ENCODE data around the gene CLDN20. TPM values are rescaled to one million over a fixed set of nuclear protein-coding genes. Genes with fewer than 3 reads are reported as not detected.

The CLDN20 gene
- total and polyA plus RNA-seq, 8 donors: 0.07 TPM; not detected in 7

DNA sequence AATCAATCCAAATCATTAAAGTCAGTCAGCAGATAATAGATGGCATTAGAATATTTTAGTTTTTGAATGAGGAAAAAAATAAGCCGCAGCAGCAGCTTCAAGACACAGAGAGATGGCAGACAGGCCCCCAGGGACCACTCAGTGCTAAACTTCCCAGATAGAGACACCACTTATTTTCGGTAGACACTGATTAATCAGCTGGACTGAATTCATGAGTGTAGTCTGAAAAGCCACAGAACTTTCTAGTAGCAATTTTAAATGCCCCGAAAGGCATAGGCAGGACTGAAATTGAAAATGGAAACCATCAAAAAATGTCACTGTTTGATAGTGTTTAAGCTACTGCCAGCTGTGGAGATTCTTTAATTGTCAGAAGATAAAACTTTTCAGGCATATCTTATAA is 3.1 kb upstream of the CLDN20 start:
- intact Hi-C loops (cut with DNase I): no loop called here
- Histone ChIP-seq H3K4me1 (no peaks in the 10 kb centered on the region), H3K9me3 (no peaks in the 10 kb centered on the region), H3K4me3 (no peak overlapping the region), H3K27me3 (no peaks in the 10 kb centered on the region), H3K27ac (no peak overlapping the region), H3K36me3 (peaks cover 4 to 27% (median 8%) of the 10 kb centered on the region in 3 donors)
- 51 to 67% methylated on average over 3 of the region's 3 CpGs for WGBS, 2 donors
- no peak for ATAC-seq
- TF ChIP-seq, protein P1, sequence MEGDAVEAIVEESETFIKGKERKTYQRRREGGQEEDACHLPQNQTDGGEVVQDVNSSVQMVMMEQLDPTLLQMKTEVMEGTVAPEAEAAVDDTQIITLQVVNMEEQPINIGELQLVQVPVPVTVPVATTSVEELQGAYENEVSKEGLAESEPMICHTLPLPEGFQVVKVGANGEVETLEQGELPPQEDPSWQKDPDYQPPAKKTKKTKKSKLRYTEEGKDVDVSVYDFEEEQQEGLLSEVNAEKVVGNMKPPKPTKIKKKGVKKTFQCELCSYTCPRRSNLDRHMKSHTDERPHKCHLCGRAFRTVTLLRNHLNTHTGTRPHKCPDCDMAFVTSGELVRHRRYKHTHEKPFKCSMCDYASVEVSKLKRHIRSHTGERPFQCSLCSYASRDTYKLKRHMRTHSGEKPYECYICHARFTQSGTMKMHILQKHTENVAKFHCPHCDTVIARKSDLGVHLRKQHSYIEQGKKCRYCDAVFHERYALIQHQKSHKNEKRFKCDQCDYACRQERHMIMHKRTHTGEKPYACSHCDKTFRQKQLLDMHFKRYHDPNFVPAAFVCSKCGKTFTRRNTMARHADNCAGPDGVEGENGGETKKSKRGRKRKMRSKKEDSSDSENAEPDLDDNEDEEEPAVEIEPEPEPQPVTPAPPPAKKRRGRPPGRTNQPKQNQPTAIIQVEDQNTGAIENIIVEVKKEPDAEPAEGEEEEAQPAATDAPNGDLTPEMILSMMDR (IDR thresholded peaks at IDR 0.05): no peak
- FAIRE-seq: no peak
- DNase-seq: no peak

DNA sequence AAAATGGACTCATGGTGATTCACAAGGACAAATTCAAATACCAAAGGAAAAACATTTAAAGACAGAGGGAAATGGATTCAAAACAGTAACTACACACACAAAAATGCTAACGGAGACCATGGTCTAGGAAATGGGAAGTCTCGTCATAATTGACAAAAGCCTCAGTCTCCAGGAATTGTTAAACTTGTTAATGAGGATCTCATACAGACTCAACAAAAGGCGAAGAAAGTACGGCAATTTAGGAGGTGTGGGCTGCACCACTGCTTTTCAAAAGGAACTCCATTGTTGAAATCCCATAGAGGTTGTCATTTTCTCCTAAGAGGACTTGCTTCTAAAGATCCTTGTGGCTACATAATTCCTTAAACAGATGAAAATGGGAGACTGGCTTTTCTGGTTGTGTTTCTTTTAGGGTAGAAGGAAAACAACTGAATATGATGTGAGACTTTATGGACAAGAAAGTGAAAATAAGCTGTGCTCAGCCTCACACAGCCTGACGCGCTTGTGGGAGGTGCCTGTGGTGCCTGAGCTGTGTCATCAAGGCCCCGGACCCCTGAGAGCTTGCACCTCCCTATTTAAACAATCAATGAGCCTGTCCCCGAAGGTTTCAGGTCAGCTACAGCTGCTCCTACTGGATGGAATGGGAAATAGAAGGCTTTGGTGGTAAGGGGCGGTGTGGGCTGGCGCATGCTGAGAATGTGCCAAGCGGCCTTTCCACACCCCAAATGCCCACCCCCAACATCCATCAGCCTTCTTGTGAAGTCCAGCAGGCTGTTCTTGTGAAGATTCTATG is 2.5 kb upstream of the CLDN20 start:
- no peak overlapping the region for H3K27ac ChIP-seq
- no peaks in the 10 kb centered on the region for H3K27me3 ChIP-seq
- no peak for DNase-seq
- H3K36me3 ChIP-seq: peaks cover 4 to 23% (median 8%) of the 10 kb centered on the region in 3 donors
- no peaks in the 10 kb centered on the region for H3K4me1 ChIP-seq
- 93 to 95% methylated on average over 11 of the region's 11 CpGs for WGBS, 2 donors
- no peak overlapping the region for H3K4me3 ChIP-seq
- TF ChIP-seq, protein P1 (IDR thresholded peaks at IDR 0.05): no peak
- H3K9me3 ChIP-seq: no peaks in the 10 kb centered on the region
- intact Hi-C loops (cut with DNase I): no loop called here
- ATAC-seq: no peak
- FAIRE-seq: no peak

DNA sequence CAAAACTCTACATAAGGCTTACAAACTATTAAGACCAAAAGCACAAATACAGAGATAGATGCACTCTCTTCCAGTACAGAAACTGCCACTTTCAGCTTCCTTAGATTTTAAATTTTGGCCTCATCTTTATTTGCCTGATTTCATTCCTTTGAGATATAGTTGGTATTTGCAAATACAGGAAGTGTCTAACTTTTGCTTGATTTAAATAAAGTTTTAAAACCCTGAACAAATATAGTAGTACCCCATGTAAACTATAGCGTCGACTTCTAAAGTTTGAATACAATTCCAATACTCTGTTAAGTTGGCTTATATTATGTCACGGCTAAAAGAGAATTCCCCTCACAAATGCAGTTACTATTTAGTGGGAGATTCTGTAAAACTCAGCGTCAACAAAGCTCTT is 1.2 kb upstream of the CLDN20 start:
- ATAC-seq (no peak), FAIRE-seq (no peak), DNase-seq (no peak)
- intact Hi-C loops (cut with DNase I): no loop called here
- Histone ChIP-seq H3K4me3 (no peak overlapping the region), H3K36me3 (peaks cover 4 to 10% (median 8%) of the 10 kb centered on the region in 3 donors), H3K27me3 (no peaks in the 10 kb centered on the region), H3K4me1 (no peaks in the 10 kb centered on the region), H3K27ac (no peak overlapping the region), H3K9me3 (no peaks in the 10 kb centered on the region)
- WGBS, 2 donors: 95 to 98% methylated on average over 4 of the region's 4 CpGs
- TF ChIP-seq, protein P1 (IDR thresholded peaks at IDR 0.05): no peak

DNA sequence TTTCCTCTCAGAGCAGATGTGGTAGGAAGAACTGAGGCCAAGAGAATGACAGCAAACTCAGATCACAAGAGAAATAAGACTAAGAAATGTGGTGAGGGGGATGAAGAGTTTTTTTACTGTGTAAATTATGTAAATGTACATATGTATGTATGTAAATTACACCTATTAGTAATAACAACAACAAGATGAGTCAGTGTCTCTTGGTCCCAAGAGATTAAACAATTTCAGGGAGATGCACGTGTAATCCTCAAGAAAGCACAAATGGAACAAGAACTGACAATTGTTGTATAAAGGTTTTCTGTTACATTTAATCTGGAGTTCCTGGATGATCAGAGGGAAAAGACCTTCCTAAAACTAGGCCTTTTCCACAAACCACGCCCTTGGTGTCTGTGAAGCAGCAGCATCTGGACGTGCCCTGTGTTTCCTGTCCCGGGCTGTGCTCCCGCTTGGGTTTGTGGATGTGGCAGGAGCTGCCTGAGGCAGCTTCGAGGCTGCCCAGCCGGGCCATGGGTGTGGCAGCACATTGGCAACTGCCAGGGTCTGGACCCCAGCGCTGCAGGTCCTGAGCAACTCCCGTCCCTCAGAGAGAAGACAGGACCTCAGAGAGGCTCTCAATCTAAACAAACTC is 994 bp downstream of the CLDN20 start:
- DNase-seq (no peak), ATAC-seq (no peak), FAIRE-seq (no peak)
- no peaks in the 10 kb centered on the region for H3K9me3 ChIP-seq
- H3K4me1 ChIP-seq: no peaks in the 10 kb centered on the region
- intact Hi-C loops (cut with DNase I): no loop called here
- no peak overlapping the region for H3K27ac ChIP-seq
- H3K4me3 ChIP-seq: no peak overlapping the region
- TF ChIP-seq, protein P1 (IDR thresholded peaks at IDR 0.05): no peak
- no peaks in the 10 kb centered on the region for H3K27me3 ChIP-seq
- 84 to 91% methylated on average over 9 of the region's 9 CpGs for WGBS, 2 donors
- H3K36me3 ChIP-seq: peaks cover 0 to under 1% (median 0%) of the 10 kb centered on the region in 3 donors
